ENCODE data around the gene AKT2.

DNA sequence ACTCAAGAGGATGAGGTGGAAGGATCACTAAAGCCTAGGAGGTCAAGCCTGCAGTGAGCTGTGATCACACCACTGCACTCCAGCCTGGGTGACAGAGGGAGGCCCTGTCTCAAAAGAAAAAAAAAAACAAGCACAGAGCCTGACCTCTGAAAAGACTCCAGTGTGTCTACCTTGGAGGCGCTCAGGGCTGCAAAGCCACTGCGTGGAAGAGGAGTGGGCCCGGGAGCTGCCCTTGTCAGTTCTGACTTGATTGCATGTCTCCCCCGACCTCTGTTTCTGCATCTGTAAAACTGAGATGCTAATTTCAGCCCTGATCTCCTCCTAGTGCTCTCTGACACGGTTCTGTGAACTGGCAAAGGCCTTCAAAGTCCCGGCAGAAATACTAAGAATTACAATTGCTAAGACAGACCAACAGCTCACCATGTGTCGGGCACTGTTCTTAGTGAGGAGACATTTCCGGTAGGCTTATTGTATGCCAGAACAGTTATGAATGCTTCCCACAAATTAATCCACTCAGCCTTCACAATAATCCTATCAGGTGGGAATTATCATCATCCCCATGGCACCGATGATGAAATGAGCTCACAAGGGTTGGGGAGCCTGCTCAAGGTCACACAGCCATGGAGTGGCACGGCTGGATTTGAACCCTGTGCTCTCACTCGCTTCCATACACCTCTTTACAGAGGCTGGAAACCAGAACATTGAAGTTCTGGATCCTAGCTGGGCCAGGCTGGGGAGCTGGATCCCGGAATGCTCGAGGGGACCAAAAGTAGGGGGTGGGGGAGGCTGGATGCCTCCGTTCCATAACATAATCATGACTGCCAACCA lies 3.5 kb downstream of the AKT2 start:
- no peak for TF ChIP-seq POLR2A (IDR thresholded peaks at IDR 0.05)
- TF ChIP-seq, protein P1, sequence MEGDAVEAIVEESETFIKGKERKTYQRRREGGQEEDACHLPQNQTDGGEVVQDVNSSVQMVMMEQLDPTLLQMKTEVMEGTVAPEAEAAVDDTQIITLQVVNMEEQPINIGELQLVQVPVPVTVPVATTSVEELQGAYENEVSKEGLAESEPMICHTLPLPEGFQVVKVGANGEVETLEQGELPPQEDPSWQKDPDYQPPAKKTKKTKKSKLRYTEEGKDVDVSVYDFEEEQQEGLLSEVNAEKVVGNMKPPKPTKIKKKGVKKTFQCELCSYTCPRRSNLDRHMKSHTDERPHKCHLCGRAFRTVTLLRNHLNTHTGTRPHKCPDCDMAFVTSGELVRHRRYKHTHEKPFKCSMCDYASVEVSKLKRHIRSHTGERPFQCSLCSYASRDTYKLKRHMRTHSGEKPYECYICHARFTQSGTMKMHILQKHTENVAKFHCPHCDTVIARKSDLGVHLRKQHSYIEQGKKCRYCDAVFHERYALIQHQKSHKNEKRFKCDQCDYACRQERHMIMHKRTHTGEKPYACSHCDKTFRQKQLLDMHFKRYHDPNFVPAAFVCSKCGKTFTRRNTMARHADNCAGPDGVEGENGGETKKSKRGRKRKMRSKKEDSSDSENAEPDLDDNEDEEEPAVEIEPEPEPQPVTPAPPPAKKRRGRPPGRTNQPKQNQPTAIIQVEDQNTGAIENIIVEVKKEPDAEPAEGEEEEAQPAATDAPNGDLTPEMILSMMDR (IDR thresholded peaks at IDR 0.05) = no peak

All from breast epithelium (tissue), 3 donors.